ENCODE data around the gene ZDBF2. TPM values are rescaled to one million over a fixed set of nuclear protein-coding genes. Genes with fewer than 3 reads are reported as not detected.
"Not testable (repeated sequence)": the region's sequence is repeated elsewhere in the genome, so short reads cannot be mapped to it uniquely, and the experiment has no call there.

ZDBF2 gene
- total RNA-seq, 1 donor from 2014 or later: 35.7 TPM

DNA sequence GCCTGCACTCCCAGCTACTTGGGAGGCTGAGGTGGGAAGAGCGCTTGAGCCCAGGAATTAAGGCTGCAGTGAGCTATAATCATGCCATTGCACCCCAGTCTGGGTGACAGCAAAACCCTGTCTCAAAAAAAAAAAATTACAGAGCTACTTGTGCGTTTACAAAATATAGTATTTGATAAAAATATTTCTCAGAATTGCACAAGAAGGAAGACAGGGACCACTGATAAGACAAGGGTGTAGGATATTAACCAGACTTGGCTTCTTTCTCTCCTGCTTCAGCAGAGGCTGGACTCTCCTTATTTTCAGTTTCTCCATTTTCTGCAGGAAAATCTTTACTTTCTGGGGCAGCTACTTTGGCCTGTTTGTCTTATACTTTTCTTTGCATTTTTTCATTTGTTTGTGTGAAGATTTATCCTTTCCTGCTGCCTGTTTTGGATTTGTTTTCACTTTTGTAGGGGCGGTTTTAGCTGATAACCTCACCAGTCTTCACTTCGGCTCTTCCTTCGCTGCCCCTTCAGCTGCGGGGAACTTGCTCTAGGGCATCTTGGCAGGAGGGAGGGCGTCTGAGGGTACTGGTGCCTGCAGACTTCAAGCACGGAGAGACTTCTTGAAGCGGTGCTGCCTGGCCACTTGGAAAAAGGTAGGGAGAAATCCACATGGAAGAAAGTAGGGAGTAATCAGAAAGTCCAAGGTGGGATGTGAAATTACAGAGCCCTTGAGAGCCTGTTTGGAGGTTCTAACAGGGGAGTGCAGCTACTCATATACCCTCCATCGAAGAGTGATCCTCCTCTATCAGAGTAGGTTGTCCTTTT lies 14.9 kb upstream of the ZDBF2 start:
- DNase-seq: no peak

DNA sequence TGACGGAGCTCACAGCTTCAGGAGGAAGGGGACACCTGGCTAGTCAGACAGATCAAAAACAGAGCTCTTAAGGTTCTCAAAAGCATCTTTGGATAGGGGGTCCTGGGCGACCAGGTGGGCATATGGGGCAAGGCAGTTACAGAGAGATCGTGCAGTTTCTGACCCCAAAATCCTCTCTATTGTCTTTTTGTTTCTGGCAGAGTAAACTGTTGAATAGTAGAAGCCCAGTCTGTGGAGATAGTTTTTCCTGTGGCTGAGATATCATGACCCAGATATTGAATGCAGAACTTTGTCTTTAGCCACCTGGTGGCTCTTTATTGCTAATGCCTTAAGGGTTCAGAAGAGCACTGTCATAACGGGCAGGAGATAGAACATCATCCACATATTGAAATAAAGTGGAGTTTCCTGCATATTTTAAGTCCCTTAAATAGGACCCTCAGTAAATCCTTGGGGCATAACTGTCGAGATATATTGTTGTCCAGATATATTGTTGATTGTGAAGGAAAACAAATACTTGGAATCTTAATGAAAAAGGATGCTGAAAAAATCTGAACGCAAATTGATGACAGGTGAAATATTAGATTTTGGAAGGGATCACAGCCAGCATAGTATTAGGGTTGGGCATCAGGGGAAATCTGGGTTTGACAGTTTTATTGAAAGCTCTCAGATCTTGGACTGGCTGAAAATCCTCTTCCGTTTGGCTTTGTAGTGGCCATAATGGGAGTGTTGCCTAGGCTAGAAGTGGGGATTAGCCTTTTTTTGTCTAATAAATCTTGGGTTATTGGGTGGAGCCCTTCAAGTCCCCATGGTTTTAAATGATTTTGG lies 14.1 kb upstream of the ZDBF2 start:
- no peak for DNase-seq

DNA sequence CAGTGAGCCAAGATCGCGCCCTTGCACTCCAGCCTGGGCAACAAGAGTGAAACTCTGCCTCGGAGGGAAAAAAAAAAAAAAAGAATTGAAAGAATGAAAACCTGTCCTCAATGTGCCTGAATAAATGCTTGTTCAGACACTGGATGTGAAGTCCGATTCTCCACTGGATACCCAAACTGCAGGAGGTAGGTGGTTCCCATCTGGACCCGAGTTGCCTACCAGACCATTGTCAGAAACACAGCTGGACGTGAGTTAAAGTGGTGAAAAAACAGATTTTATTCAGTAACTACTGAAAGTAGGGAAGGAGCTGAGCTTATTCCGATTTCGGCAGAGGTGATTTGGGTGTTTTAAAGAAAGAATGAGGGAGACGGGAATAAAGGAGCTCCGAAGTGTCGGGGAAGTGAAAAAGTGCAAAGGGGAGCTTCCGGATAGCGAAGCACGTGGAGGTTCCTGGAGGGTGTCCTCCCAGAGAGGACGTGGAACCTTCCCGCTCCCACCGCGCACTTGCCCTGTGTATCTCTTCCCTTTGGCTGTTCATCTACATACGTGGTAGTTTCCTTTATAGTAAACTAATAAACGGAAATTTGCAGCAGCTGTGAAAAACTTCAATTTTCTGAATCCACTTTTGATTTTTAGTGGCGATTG lies 10.4 kb upstream of the ZDBF2 start:
- DNase-seq: no peak

DNA sequence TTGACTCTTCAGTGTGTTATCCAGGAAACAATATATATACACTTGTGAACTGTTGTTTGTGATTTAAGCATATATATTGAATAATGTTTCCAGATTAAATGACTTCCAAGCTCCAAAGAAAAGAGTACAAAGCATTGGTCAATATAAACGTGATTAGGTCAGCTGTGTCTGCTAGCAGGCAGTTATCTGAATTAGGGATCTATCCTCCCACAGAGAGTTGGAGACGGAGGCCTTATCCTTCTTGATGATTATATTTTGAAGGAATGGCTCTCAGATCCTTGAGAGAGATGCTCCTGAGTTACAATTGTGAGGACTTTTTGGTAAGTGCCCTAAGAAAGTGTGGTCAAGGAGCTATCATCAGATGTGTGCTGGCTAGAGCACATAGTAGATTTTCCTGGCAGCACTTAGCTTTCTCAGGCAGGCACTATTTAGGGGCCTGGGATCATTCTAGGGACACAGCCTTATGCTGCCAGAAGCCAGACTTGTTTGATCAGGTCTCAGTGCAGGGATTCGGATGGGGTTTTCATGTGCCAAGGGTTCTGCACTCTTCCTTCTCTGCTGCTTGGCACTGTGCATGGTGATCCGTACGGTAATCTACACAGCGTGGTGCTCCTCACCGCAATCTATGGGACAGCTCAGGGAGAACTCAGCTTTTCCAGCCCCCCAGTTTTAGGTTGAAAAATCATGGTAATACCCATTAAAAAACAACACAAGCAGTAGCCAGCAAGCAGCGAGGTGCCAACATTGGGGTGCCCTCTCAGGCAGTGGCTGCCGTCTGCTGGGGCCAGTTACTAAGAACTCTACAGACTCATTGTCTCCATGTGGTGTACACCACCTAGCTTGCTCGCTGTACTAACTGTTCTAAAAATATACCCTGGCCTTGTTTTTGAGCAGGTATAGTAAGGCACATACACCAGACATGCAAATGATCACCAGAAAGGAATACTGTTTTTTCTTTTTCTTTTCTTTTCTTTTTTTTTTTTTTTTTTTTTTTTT lies 8.0 kb upstream of the ZDBF2 start:
- no peak for DNase-seq

DNA sequence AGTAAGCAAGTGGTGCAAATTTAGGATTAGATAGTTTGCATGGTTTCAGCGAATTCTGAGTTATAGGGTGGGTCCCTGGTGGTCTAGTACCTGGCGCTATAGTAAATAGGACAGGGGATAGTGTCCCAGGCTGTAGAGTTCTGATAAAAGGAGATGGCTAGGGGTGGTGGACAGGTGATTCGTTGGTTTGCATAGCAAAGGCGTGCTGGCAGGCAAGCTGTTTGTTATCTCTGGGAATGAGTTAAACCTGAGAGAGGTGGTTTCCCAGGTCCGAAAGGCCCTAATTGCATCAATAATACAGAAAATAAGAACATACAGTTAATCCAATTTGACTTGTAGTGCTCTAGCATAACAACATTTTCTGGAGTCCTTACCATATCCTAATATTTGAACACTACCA lies 6.9 kb upstream of the ZDBF2 start:
- no peak for DNase-seq

DNA sequence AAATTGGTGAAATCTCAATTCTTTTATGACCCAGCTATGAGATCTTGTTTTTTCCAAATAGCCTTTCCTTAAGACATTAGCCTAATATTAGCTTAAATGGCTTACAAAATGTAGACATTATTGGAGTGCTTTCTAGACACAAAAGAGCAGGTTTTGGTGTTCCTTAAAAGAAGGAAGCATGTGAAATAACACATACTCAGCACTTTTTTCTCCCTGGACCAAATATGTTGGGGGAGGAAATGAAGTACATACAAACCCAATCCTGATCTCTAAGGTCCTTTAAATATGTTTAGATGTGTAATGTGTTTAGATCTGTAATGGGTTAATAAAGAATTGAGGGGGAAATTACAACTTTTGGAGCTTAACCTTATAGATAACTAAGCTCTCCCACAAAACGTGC lies 3.4 kb upstream of the ZDBF2 start:
- DNase-seq: no peak

DNA sequence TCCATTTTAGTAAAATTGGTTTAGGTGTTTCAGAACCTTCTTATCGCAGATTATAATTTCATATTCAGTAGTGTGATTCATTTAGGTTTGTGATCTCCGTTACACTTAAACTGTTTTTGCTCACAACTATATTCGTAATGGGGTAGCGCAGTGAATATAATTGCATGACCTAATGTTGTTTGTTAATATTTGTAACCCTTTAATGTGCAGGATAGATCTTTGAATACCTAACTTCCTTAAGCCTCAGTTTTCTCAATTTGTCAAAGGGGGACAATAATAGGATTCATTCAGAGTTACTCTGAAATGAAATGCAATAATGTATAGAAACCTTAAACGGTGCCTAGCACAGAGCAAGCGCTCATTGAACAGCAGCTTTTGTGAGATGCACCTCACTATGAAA lies 558 bp upstream of the ZDBF2 start:
- no peak for DNase-seq

DNA sequence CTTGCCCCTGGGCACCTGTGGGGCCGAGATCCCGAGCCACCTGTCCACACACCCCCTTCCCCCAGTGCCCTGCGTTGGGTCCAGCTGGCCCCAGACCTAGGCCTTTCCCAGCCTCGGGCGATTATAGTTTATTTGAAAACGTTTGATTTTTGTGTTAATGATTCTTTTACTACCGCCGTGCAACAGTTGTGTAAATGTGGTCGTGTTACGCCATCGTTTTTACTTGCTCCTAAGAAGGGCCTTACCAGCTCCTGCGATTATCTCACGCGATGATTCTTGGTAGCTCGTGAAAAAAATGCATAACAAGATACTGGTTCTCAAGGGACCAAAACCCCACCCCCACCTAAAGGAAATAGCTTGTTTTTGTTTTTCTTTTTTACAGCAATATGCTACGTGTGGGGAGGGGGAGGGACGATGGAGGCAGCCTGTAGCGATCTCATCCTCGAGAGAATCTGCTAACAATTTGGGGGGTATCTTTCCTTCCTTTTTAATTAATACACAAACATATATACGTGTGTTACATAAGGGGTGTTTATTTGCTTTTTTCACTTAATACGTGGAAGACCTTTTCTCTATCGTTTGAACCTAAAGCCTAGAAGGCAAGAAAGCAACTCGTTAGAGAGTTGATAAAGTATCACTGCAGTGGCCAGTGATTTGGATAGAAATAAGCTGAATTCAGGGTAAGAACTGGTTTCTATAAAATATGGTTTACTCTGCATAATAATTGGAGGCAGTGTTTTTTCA lies 1.0 kb downstream of the ZDBF2 start:
- DNase-seq: no peak

DNA sequence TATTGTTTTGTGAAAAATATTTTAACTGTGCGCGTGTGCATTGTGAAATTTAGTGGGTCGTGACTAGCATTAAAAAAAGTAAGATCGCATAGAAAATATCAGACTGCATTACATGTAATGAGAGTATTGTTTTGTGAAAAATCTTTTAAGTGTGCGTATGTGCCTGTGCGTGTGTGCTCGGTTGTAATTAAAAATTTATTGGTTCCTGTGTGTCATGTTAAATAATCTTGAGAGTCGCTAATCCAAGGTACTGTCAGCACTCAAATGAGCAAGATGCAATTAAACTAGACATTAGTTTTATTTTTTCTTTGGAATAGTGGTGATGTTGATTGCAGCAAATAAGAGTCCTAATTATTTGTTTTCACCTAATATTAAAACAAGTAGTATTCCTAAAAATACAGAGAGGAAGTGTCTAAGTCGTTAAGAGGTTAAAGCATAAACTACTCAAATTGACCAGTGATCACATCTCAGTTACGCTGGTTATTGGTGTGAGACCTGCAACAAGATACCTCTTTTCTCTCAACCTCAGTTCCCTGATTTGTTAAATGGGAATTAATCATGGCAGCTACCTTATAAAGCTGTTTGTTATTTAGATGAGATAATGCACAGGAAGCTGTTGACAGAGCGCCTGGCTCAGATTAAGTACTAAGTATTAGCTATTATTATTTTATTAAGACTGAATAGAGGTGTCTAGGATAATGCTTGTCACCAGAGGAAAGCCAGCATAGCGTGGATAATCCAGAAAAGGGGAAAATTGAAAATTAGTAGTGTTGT lies 1.9 kb downstream of the ZDBF2 start:
- DNase-seq: no peak

DNA sequence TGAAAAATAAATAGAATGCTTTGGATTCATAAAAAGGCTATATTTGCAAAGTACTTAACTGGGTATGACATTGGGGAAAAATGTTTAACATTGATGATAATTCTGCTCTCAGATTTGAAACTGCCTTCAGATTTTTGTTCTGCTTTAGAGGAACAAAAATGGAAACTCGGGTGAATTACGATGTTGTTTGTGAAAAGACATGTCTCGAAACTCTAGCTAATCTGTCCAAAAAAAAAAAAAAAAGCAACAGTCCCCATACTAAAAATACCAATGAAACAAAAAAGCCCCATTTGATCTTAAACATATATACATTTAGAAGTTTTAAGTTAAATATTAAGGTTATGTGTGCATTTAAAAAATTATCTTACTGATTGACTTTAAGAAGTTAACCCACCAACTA lies 3.0 kb downstream of the ZDBF2 start:
- DNase-seq: no peak

DNA sequence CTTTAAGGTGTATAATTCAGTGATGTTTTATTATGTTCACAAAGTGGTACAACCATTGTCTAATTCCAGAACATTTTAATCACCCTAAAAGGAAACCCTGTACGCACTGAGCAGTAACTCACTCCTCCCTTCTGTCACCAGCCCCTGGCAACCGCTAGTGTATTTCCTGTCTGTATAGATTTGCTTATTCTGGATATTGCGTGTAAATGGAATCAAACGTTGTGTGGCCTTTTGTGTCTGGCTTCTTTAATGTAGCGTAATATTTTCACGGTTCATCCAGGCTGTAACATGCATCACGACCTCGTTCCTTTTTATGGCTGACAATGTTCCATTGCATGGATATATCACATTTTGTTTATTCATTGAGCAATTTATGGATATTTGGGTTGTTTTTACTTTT lies 8.3 kb downstream of the ZDBF2 start:
- DNase-seq: no peak

DNA sequence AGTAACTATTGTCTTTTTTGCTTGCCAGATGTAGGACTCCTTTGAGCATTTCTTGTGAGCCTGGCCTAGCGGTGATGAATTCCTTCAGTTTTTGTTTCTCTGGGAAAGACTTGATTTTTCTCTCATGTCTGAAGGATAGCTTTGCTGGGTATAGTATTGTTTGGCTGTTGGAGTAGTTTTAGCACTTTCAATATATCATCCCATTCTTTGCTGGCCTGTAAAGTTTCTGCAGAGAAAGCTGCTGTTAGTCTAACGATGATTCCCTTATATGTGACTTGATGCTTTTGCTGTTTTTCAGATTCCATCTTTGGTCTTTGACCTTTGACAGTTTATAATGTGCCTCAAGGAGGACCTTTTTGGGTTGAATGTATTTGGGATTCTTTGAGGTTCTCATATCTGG lies 12.7 kb downstream of the ZDBF2 start:
- DNase-seq: no peak

DNA sequence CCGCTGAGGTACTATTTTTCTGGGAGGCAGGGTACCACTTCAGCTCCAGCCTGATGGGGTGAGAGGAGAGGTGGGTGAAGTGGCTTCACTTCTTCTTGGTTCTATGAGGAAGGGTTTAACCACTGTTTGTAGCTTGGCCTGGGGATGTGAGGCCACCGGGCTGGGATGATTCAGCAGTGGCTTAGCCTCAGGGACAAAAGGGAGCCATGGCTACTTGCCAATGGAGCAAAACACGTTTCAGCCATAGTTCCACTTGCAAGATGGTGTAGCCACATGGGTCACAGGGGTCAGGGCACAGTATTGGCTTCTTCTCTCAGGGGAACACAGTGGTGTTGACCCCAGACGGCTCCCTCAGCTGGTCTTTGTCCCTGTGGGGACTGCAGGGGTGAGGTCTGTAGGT lies 14.9 kb downstream of the ZDBF2 start:
- DNase-seq: no peak

DNA sequence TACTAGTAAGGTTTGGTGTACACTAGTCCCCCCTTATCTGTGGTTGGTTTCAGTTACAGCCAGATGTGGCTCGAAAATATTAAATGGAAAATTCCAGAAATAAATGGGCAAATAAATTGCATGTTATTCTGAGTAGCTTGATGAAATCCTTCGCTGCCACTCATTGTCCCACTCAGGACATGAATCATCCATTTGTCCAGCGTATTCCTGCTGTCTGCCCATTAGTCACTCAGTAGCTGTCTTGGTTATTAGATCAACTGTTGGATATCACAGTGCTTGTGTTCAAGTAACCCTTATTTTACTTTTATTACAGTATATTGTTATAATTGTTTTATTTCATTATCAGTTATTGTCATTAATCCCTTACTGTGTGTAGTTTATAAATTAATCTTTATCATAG lies 21.7 kb downstream of the ZDBF2 start:
- DNase-seq: no peak

DNA sequence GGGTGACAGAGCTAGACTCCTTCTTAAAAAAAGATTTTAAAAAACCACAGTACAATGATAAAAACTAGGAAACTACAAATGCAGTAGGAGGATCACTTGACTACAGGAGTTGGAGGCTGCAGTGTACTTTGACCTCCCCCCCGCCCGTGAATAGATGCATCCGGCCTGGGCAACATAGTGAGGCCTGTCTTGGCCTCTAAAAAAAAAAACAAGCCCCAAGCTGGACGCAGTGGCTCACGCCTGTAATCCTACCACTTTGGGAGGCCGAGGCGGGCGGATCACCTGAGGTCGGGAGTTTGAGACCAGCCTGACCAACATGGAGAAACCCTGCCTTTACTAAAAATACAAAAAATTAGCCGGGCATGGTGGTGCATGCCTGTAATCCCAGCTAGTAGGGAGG lies 25.1 kb downstream of the ZDBF2 start:
- DNase-seq: not testable (repeated sequence)

DNA sequence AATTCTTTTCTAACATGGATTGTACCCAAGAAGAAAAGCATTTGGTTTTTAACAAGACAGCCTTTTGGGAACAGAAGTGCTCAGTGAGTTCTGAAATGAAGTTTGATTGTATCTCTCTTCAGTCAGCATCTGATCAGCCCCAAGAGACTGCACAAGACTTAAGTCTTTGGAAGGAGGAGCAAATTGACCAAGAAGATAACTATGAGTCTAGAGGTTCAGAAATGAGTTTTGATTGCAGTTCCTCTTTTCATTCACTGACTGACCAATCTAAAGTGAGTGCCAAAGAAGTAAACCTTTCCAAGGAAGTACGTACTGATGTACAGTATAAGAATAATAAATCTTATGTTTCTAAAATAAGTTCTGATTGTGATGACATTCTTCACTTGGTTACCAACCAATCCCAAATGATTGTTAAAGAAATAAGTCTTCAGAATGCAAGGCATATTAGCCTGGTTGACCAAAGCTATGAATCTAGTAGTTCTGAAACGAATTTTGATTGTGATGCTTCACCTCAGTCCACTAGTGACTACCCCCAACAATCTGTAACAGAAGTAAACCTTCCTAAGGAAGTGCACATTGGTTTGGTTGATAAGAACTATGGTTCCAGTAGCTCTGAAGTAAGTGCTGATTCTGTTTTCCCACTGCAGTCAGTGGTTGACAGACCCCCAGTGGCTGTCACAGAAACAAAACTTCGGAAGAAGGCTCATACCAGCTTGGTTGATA lies 31.2 kb downstream of the ZDBF2 start:
- no peak for DNase-seq

DNA sequence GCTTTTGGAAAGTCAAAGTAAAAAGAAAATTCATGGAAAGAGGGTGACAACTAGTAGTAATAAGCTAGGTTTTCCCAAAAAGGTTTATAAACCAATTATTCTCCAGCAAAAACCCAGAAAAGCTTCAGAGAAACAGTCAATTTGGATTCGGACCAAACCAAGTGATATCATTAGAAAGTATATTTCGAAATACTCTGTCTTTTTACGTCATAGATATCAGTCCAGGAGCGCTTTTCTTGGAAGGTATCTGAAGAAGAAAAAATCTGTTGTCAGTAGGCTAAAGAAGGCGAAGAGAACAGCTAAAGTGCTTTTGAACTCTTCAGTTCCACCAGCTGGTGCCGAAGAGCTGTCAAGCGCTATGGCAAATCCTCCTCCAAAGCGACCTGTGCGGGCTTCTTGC lies 36.6 kb downstream of the ZDBF2 start:
- no peak for DNase-seq

DNA sequence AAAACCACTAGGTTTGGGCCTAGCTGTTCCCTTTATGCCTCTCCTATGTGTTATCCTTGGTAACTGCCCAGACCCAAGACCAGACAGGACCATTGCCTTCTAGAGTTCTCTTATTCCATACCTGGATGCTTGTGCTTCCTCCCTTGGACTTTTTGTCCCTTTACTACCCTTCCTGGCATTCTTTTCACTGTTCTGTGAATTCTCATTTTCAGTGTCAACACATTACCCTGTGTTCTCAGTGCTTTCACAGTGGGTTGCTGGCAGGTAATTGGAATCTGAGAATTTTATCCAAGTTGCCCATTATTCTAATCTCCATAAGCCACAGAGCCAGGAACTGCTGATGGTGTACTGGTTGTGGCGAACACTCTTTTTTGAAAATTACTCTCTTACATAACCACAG lies 41.7 kb downstream of the ZDBF2 start:
- DNase-seq: no peak

DNA sequence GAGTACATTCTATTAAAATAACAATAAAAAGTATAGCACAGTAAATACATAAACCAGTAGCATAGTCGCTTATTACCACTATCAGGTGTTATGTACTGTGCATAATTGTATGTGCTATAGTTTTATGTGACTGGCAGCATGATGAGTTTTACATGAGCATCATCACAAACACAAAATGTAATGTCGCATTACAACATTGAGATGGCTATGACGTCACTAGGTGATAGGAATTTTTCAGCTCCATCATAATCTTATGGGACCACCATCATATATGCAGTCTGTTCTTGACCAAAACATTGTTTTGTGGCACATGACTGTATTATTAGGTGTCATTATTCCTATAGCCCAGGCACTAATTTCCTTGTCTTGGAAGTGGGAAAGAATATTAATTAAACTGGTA lies 48.6 kb downstream of the ZDBF2 start:
- DNase-seq: no peak

DNA sequence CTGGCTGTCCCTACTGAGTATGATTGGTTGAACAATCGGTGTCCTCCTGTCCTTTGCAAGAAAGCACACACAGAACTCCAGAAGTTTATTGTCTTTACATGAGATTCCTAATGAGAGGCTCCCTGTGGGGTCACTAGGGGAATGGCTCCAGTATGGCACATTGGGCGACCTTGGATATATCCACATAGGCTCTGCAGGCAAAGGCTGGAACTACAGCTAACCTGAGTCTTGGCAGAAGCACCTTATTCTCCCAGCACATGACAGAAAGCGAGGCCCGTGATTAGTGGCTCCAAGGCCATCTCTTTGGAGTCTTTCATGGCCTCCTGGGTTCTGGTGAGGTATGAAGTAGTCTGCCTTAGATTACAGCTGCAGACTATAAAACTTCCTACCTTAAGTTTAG lies 49.0 kb downstream of the ZDBF2 start:
- no peak for DNase-seq
